Osteoblast (primary cell): ENCODE results near the gene AAGAB. TPM values are rescaled to one million over a fixed set of nuclear protein-coding genes. Genes with fewer than 3 reads are reported as not detected.
"Not testable (repeated sequence)": the region's sequence is repeated elsewhere in the genome, so short reads cannot be mapped to it uniquely, and the experiment has no call there.

Experiments
- DNase-seq: peaks from one replicate; pipeline ENCODE4 v3.0.0; 2011; ENCODE audit warnings: low spot score, mixed read lengths; ENCODE audit not compliant: insufficient read length; ENCODE audit errors: missing footprints
- H2AFZ ChIP-seq: 2 replicates; pipeline ENCODE4 v1.6.0; 2011; ENCODE audit warnings: mild to moderate bottlenecking, low read length
- H3K27ac ChIP-seq: 2 replicates; pipeline ENCODE4 v1.5.1; 2011; ENCODE audit warnings: mild to moderate bottlenecking, low read depth, low read length, moderate library complexity
- H3K27me3 ChIP-seq: 2 replicates; pipeline ENCODE4 v1.6.0; 2012; ENCODE audit warnings: mild to moderate bottlenecking, control low read depth, inconsistent platforms, low read length, moderate library complexity; ENCODE audit not compliant: insufficient read depth
- H3K36me3 ChIP-seq: 2 replicates; pipeline ENCODE4 v1.5.1; 2011; ENCODE audit warnings: mild to moderate bottlenecking, low read length, control low read depth, moderate library complexity; ENCODE audit not compliant: insufficient read depth
- H3K4me1 ChIP-seq: 2 replicates; pipeline ENCODE4 v1.5.1; 2011; ENCODE audit warnings: mild to moderate bottlenecking, low read length, control low read depth, moderate library complexity; ENCODE audit not compliant: insufficient read depth
- H3K4me2 ChIP-seq: 2 replicates; pipeline ENCODE4 v1.6.0; 2011; ENCODE audit warnings: mild to moderate bottlenecking, low read length; ENCODE audit not compliant: insufficient read depth
- H3K4me3 ChIP-seq: fragments of 200-600 bp; sonication (generic); 3 replicates; pipeline ENCODE4 v1.5.1; 2012; ENCODE audit warnings: mild to moderate bottlenecking, low read length, inconsistent platforms; ENCODE audit not compliant: insufficient read depth
- H3K79me2 ChIP-seq: 2 replicates; pipeline ENCODE4 v1.6.0; 2012; ENCODE audit warnings: mild to moderate bottlenecking, low read length, control low read depth, inconsistent platforms; ENCODE audit not compliant: insufficient read depth
- H3K9me3 ChIP-seq: 2 replicates; pipeline ENCODE4 v1.5.1; 2011; ENCODE audit warnings: low read depth, low read length, control low read depth
- H4K20me1 ChIP-seq: 2 replicates; pipeline ENCODE4 v1.6.0; 2012; ENCODE audit warnings: mild to moderate bottlenecking, low read length, control low read depth; ENCODE audit not compliant: insufficient read depth
- CTCF ChIP-seq: IDR thresholded peaks from 2 replicates; pipeline ENCODE4 v1.5.1; 2011; ENCODE audit warnings: mild to moderate bottlenecking, low read depth, low read length, moderate library complexity; ENCODE audit errors: extremely low read depth
- total RNA-seq: library from RNA; depleted of rRNA; stranded (reverse); fragments of >200 nt; gene quantifications from 2 replicates; pipeline ENCODE4 v1.2.3, GENCODE V29; 2012

The AAGAB gene
- total RNA-seq, 1 donor, result 51.0 TPM

GRCh38 chr15:67259379-67259778 is 4.9 kb upstream of the AAGAB start:
- Histone ChIP-seq H3K27ac (no peak overlapping the region), H4K20me1 (no peaks in the 10 kb centered on the region), H3K4me3 (no peak overlapping the region), H3K36me3 (no peaks in the 10 kb centered on the region), H2AFZ (no peak overlapping the region), H3K9me3 (no peaks in the 10 kb centered on the region), H3K4me2 (no peak overlapping the region), H3K27me3 (no peaks in the 10 kb centered on the region), H3K4me1 (peaks cover 5% of the 10 kb centered on the region), H3K79me2 (no peaks in the 10 kb centered on the region)
- no peak for DNase-seq
- no peak for TF ChIP-seq CTCF

- not testable (repeated sequence) for H3K36me3 ChIP-seq, H3K4me3 ChIP-seq, H3K4me2 ChIP-seq, H4K20me1 ChIP-seq, DNase-seq, H2AFZ ChIP-seq, H3K4me1 ChIP-seq, H3K27ac ChIP-seq, H3K79me2 ChIP-seq, H3K9me3 ChIP-seq, H3K27me3 ChIP-seq
Observed at GRCh38 chr15:67258412-67258811, 4.0 kb upstream of the AAGAB start.

GRCh38 chr15:67256051-67256450 is 1.6 kb upstream of the AAGAB start:
- DNase-seq, result no peak
- no peaks in the 10 kb centered on the region for H3K27me3 ChIP-seq
- TF ChIP-seq CTCF, result no peak

GRCh38 chr15:67253549-67254237 is 768 bp downstream of the AAGAB start:
- no peaks in the 10 kb centered on the region for H3K9me3 ChIP-seq
- H3K4me1 ChIP-seq, result peaks cover 17% of the 10 kb centered on the region
- peak overlapping the region; percentile 86 for H2AFZ ChIP-seq
- peak overlapping the region; percentile 100 for H3K27ac ChIP-seq
- peak overlapping the region; percentile 98 for H3K4me3 ChIP-seq
- DNase-seq, result peak; percentile 65
- H3K79me2 ChIP-seq, result peaks cover 57% of the 10 kb centered on the region
- H3K4me2 ChIP-seq, result peak overlapping the region; percentile 84
- peaks cover 6% of the 10 kb centered on the region for H4K20me1 ChIP-seq
- no peaks in the 10 kb centered on the region for H3K36me3 ChIP-seq
- no peak for TF ChIP-seq CTCF
- no peaks in the 10 kb centered on the region for H3K27me3 ChIP-seq

More at GRCh38 chr15:67256051-67256450, 1.6 kb upstream of the AAGAB start:
- H3K79me2 ChIP-seq, result peaks cover 33% of the 10 kb centered on the region
- H2AFZ ChIP-seq, result no peak overlapping the region
- no peak overlapping the region for H3K4me2 ChIP-seq
- no peak overlapping the region for H3K27ac ChIP-seq
- peaks cover 4% of the 10 kb centered on the region for H4K20me1 ChIP-seq
- H3K9me3 ChIP-seq, result no peaks in the 10 kb centered on the region
- no peaks in the 10 kb centered on the region for H3K36me3 ChIP-seq
- peaks cover 17% of the 10 kb centered on the region for H3K4me1 ChIP-seq
- no peak overlapping the region for H3K4me3 ChIP-seq
